Endometrial microvascular endothelial cells (primary cell): ENCODE measurements around the gene PDIA5. TPM values are rescaled to one million over a fixed set of nuclear protein-coding genes. Genes with fewer than 3 reads are reported as not detected.
"Not testable (repeated sequence)": the region's sequence is repeated elsewhere in the genome, so short reads cannot be mapped to it uniquely, and the experiment has no call there.

Experiments
- in situ Hi-C: cut with HindIII; loops from 2 replicates; pipeline ENCODE4 v1.10.0; 2017; ENCODE audit warnings: low sequenced_read_pairs, low pct_unique_long_range_greater_than_20kb; ENCODE audit errors: inconsistent ontology term
- total RNA-seq: library from RNA; depleted of rRNA; stranded (reverse); fragments of >200 nt; gene quantifications from one replicate; pipeline ENCODE4 v1.2.3, GENCODE V29; 2015; ENCODE audit errors: inconsistent ontology term

The PDIA5 gene
- total RNA-seq, 1 donor from 2014 or later = 66.1 TPM

GRCh38 chr3:123129532-123129931 is 62.7 kb downstream of the PDIA5 start:
- in situ Hi-C loops = no loop called here

GRCh38 chr3:123130079-123130750 is 63.4 kb downstream of the PDIA5 start:
- in situ Hi-C loops = no loop called here

GRCh38 chr3:123134671-123135070 is 67.8 kb downstream of the PDIA5 start:
- in situ Hi-C loops = no loop called here

- in situ Hi-C loops = no loop called here
These were observed 70.2 kb downstream of the PDIA5 start for GRCh38 chr3:123137001-123137400.

- in situ Hi-C loops = no loop called here
These were observed 72.1 kb downstream of the PDIA5 start for GRCh38 chr3:123138839-123139444.

GRCh38 chr3:123139522-123139921 is 72.7 kb downstream of the PDIA5 start:
- in situ Hi-C loops = no loop called here

GRCh38 chr3:123140550-123140949 is 73.7 kb downstream of the PDIA5 start:
- in situ Hi-C loops = no loop called here

GRCh38 chr3:123141276-123141675 is 74.5 kb downstream of the PDIA5 start:
- in situ Hi-C loops = no loop called here

GRCh38 chr3:123143669-123144411 is 77.0 kb downstream of the PDIA5 start:
- in situ Hi-C loops = no loop called here

- in situ Hi-C loops = no loop called here
These were observed 81.1 kb downstream of the PDIA5 start for GRCh38 chr3:123147754-123148535.

GRCh38 chr3:123148772-123149171 is 81.9 kb downstream of the PDIA5 start:
- in situ Hi-C loops = no loop called here

GRCh38 chr3:123149525-123149924 is 82.7 kb downstream of the PDIA5 start:
- in situ Hi-C loops = no loop called here

GRCh38 chr3:123150449-123151215 is 83.8 kb downstream of the PDIA5 start:
- in situ Hi-C loops = no loop called here

GRCh38 chr3:123151251-123151705 is 84.5 kb downstream of the PDIA5 start:
- in situ Hi-C loops = no loop called here

GRCh38 chr3:123151853-123152420 is 85.1 kb downstream of the PDIA5 start:
- in situ Hi-C loops = not testable (repeated sequence)

- in situ Hi-C loops = no loop called here
These were observed 85.9 kb downstream of the PDIA5 start for GRCh38 chr3:123152687-123153086.

GRCh38 chr3:123153125-123154019 is 86.5 kb downstream of the PDIA5 start:
- in situ Hi-C loops = no loop called here
